Loucy (cell line): Measurements from ENCODE around the gene PNPLA6.

ENCODE experiments used
- CTCF ChIP-seq: fragments of 200-600 bp; sonication (generic); conservative IDR thresholded peaks from 2 replicates; pipeline ENCODE4 v1.5.1; 2014; ENCODE audit warnings: mild to moderate bottlenecking, antibody characterized with exemption, low read length
- EZH2phosphoT487 ChIP-seq: fragments of 200-600 bp; IDR thresholded peaks from 2 replicates; pipeline ENCODE4 v1.6.1; 2018; ENCODE audit warnings: antibody characterized with exemption, mild to moderate bottlenecking, moderate library complexity, borderline replicate concordance

- no peak for TF ChIP-seq EZH2phosphoT487
- no peak for TF ChIP-seq CTCF
Measured at GRCh38 chr19:7542556-7543348, 7.2 kb downstream of the PNPLA6 start.
